Cardiac fibroblast (primary cell): ENCODE data around the gene TMPRSS2.

Experiments used
- DNase-seq, 2 donors: peaks; one replicate each; pipeline versions ENCODE4 v3.0.0 to v3.0.0-alpha.2; 2010; ENCODE audit warnings: low read depth in 2 of 2
- H3K4me3 ChIP-seq, 2 donors: replicated peaks in 1 of 2; 1 replicate in 1 of 2; 2 replicates in 1 of 2; pipeline ENCODE4 v1.5.1; 2011; ENCODE audit warnings: low read depth in 2 of 2, low read length in 2 of 2, mild to moderate bottlenecking in 2 of 2, moderate library complexity in 1 of 2
- TF ChIP-seq, protein P1 (sequence below): IDR thresholded peaks from one replicate; pipeline ENCODE4 v1.5.1; 2011; ENCODE audit warnings: low read depth, mild to moderate bottlenecking, low read length, inconsistent platforms

The TMPRSS2 gene

DNA sequence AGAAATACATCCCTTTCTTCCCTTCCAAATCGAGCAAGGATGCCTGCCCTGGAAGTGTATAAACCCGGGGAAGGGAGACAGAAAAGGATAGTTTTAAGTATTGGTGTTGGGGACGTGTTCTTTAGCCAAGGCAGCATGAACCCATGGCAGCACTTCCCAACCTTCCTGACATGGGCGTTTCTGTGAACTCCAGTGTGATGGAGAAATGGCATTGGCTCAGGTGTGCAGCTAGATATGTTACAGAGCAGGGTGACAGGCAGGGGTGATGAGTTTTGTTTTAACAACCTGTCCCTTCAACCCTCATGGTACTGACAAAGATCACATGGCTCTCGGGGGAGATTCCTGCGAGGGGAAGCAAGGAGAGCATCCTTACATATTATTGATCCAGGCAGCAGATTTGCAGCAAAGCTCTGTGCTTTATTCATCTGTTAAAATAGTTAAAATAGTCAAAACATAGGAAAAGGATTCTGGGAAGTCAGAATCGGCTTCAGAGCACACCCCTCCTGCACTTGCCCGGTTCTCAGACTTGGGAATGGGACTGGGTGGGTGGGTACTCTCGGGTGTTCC, 78.0 kb downstream of the TMPRSS2 start:
- TF ChIP-seq, protein P1, sequence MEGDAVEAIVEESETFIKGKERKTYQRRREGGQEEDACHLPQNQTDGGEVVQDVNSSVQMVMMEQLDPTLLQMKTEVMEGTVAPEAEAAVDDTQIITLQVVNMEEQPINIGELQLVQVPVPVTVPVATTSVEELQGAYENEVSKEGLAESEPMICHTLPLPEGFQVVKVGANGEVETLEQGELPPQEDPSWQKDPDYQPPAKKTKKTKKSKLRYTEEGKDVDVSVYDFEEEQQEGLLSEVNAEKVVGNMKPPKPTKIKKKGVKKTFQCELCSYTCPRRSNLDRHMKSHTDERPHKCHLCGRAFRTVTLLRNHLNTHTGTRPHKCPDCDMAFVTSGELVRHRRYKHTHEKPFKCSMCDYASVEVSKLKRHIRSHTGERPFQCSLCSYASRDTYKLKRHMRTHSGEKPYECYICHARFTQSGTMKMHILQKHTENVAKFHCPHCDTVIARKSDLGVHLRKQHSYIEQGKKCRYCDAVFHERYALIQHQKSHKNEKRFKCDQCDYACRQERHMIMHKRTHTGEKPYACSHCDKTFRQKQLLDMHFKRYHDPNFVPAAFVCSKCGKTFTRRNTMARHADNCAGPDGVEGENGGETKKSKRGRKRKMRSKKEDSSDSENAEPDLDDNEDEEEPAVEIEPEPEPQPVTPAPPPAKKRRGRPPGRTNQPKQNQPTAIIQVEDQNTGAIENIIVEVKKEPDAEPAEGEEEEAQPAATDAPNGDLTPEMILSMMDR = no peak
- H3K4me3 ChIP-seq = no peak overlapping the region
- DNase-seq = no peak

GRCh38 chr21:41429305-41429704, 78.7 kb downstream of the TMPRSS2 start:
- H3K4me3 ChIP-seq = no peak overlapping the region
- DNase-seq = no peak
- TF ChIP-seq, protein P1 = no peak

- no peak overlapping the region for H3K4me3 ChIP-seq
- TF ChIP-seq, protein P1 = no peak
- DNase-seq = no peak
Observed at GRCh38 chr21:41428847-41429246, 79.1 kb downstream of the TMPRSS2 start.

- no peak for DNase-seq
- no peak overlapping the region for H3K4me3 ChIP-seq
Observed at GRCh38 chr21:41428311-41428710, 79.6 kb downstream of the TMPRSS2 start.

DNA sequence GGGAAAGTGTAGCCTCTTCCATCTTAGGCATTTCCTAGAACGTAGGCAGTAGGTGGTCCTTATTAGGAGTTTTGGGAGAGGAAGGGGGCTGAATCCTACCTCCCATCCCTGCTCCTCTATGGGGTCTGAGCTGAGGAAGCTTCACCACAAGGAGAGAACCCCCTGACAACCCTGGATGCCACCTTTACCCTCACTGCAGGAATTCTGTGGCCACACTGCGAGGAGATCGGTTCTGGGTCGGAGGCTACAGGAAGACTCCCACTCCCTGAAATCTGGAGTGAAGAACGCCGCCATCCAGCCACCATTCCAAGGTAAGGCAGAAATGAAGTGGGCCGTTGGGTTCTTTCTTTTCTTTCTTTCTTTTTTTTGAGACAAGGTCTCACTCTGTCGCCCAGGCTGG, 80.4 kb downstream of the TMPRSS2 start:
- no peak overlapping the region for H3K4me3 ChIP-seq
- TF ChIP-seq, protein P1 = no peak
- no peak for DNase-seq

More at GRCh38 chr21:41428311-41428710, 79.6 kb downstream of the TMPRSS2 start:
- TF ChIP-seq, protein P1 = no peak

- no peak for DNase-seq
- TF ChIP-seq, protein P1 = no peak
- peak overlapping the region; percentile 57 to 63 for H3K4me3 ChIP-seq
Observed at GRCh38 chr21:41426676-41427404, 81.1 kb downstream of the TMPRSS2 start.
